ENCODE results near the gene C19orf67. TPM values are rescaled to one million over a fixed set of nuclear protein-coding genes. Genes with fewer than 3 reads are reported as not detected.

The C19orf67 gene
- 0.54 TPM in 1 of 2 replicates, not detected in the other for total RNA-seq
- long read RNA-seq, result 0 reads

DNA sequence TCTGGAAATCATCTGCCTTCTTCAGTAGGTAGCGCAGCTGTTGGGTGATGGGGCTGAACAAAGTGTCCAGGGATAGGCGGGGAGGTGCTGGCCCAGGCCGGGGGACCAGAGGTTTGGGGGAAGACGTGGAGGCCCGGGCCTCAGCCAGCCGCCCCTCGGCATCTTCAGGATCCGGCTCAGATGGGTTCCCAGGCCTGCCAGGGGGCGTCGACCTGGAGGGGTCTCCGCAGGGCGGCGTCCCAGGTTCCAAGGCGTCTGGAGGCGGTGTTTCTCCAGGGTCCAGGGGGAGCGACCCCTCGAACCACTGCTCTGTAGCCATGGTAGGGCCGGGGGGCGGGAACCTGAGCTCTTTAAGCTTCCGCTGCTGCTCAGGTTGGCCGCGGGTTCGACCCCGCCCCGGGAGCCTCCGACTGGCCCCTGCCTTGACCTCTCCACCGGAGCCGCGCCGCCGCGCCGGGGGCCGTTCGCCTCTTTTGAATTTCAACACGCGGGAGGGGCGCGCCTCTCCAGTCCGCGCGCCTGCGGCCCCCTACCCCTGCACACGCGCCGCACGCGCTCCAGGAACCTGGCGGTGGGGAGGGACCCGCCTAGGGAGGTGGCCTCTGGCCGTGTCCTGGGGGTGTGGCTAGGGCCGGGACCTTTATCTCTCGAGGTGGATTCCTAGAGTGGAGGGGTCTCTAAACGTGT lies at the start of gene C19orf67:
Gene C19orf67, minus strand, starts transcription at position 475 of the 687 bp plus-strand sequence. Its CDS starts 156 bp downstream, at position 319.
- no peak within 1 kb of the TSS for H3K4me3 Mint-ChIP-seq (ENCODE audit: unreplicated experiment)
- peaks cover 20% of the 10 kb centered on the region for H3K4me1 Mint-ChIP-seq (ENCODE audit: unreplicated experiment)
- no peaks in the 10 kb centered on the region for H3K9me3 Mint-ChIP-seq (ENCODE audit: unreplicated experiment)
- peaks cover 11% of the 10 kb centered on the region for H3K36me3 Mint-ChIP-seq (ENCODE audit: unreplicated experiment)
- H3K27me3 Mint-ChIP-seq (ENCODE audit: unreplicated experiment), result no peaks in the 10 kb centered on the region
- no peak within 1 kb of the TSS for H3K27ac Mint-ChIP-seq (ENCODE audit: unreplicated experiment)
- DNase-seq (ENCODE audit: extremely low spot score, unreplicated experiment), result no peak
- no peak for TF ChIP-seq CTCF (IDR thresholded peaks at IDR 0.05)

DNA sequence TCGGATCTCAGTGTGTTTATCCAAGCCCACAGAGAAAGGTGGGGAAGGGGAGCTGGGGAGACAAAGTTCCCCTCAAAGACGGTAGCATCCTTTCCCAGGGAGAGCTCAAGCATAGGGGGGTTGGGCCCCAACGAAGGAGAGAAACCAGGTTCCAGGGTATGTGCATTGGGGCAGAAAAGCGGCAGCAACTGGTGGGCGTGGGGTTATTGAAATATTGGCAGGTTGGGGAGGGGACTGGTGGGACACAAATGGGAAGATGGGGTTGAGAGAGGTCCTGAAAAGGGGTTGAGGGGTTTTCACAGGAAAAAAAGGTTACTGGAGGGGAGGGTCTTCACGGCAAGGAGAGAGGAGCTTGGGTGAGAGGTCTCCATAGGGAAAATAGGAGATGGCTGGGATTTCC lies 49.8 kb upstream of the C19orf67 start:
- DNase-seq (ENCODE audit: extremely low spot score, unreplicated experiment), result no peak
- H3K27me3 Mint-ChIP-seq (ENCODE audit: unreplicated experiment), result no peaks in the 10 kb centered on the region
- H3K4me3 Mint-ChIP-seq (ENCODE audit: unreplicated experiment), result peak overlapping the region; percentile 85
- H3K4me1 Mint-ChIP-seq (ENCODE audit: unreplicated experiment), result peaks cover 42% of the 10 kb centered on the region
- H3K9me3 Mint-ChIP-seq (ENCODE audit: unreplicated experiment), result no peaks in the 10 kb centered on the region
- TF ChIP-seq CTCF (IDR thresholded peaks at IDR 0.05), result no peak
- no peaks in the 10 kb centered on the region for H3K36me3 Mint-ChIP-seq (ENCODE audit: unreplicated experiment)
- no peak overlapping the region for H3K27ac Mint-ChIP-seq (ENCODE audit: unreplicated experiment)

DNA sequence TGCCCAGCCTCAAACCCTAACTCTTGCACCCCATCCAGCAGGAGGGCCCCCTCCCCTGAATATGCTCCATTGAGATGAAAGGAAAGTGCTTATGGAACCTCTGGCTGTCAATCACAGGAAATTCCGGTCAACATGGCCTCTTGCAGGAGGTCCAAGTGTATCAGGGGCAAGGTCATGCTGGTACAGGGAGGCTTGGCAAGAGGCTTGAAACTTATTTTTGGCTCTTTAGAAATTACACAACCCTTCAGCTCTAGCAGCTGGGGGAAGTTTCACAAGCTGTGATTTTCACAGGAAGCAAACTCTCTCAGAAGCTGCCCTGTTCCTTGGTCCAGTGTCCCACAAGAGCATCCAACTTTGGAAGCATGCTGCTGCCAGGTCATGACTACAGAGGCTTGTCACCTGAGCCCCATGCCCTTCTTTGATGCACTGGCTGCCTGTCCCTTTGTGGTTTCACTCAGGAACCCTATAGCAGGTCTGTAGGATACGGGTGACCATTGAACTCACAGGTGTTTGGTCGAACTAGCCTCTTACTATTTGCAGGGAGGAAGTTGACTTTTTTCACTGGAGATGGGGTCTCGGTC lies 42.4 kb upstream of the C19orf67 start:
- H3K4me1 Mint-ChIP-seq (ENCODE audit: unreplicated experiment), result no peaks in the 10 kb centered on the region
- H3K27me3 Mint-ChIP-seq (ENCODE audit: unreplicated experiment), result no peaks in the 10 kb centered on the region
- no peak for TF ChIP-seq CTCF (IDR thresholded peaks at IDR 0.05)
- DNase-seq (ENCODE audit: extremely low spot score, unreplicated experiment), result no peak
- H3K4me3 Mint-ChIP-seq (ENCODE audit: unreplicated experiment), result no peak overlapping the region
- H3K9me3 Mint-ChIP-seq (ENCODE audit: unreplicated experiment), result no peaks in the 10 kb centered on the region
- no peaks in the 10 kb centered on the region for H3K36me3 Mint-ChIP-seq (ENCODE audit: unreplicated experiment)
- no peak overlapping the region for H3K27ac Mint-ChIP-seq (ENCODE audit: unreplicated experiment)

DNA sequence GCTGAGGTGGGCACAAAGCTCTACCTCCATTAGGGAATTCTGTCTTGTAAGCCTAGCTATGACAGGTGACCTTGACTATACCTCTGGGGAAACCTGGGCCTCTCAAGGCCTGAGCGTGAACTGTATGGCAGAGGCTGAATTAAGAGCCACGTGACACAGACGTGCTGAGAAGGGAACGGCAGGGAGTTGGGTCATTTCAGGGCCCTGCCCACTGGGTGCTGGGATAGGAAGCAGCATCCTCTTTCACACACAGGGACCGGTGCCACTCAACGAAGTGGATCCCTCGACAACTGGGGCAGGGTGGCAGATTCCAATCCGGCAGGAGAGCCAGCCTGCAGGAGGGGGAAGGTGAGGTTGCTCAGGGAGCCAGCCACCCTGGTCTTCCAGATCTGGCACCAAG lies 41.6 kb upstream of the C19orf67 start:
- no peaks in the 10 kb centered on the region for H3K4me1 Mint-ChIP-seq (ENCODE audit: unreplicated experiment)
- H3K27ac Mint-ChIP-seq (ENCODE audit: unreplicated experiment), result no peak overlapping the region
- no peak for TF ChIP-seq CTCF (IDR thresholded peaks at IDR 0.05)
- H3K27me3 Mint-ChIP-seq (ENCODE audit: unreplicated experiment), result no peaks in the 10 kb centered on the region
- H3K4me3 Mint-ChIP-seq (ENCODE audit: unreplicated experiment), result no peak overlapping the region
- H3K36me3 Mint-ChIP-seq (ENCODE audit: unreplicated experiment), result no peaks in the 10 kb centered on the region
- H3K9me3 Mint-ChIP-seq (ENCODE audit: unreplicated experiment), result no peaks in the 10 kb centered on the region
- DNase-seq (ENCODE audit: extremely low spot score, unreplicated experiment), result no peak

DNA sequence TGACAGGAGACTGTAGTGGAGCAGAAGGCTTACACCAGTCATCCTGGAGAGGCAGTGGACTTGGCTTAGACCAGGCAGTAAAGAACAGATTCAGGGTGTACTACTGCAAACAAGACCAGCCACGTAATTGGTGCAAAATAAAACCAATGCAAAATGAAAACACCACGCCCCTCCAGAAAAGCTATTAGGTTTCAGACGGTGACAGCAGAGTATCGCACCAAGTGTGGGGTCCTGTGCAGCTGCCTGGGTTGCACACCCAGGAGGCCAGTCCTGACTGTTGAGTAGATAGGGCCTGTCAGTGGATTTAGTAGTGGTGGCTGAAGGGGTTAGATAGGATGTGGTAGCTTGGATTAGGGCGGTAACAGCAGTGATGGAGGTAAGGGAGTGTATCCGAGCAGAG lies 37.3 kb upstream of the C19orf67 start:
- Mint-ChIP-seq H3K36me3 (ENCODE audit: unreplicated experiment) (no peaks in the 10 kb centered on the region), H3K27ac (ENCODE audit: unreplicated experiment) (no peak overlapping the region), H3K27me3 (ENCODE audit: unreplicated experiment) (no peaks in the 10 kb centered on the region), H3K4me1 (ENCODE audit: unreplicated experiment) (peaks cover 11% of the 10 kb centered on the region), H3K9me3 (ENCODE audit: unreplicated experiment) (no peaks in the 10 kb centered on the region), H3K4me3 (ENCODE audit: unreplicated experiment) (no peak overlapping the region)
- TF ChIP-seq CTCF (IDR thresholded peaks at IDR 0.05), result no peak
- no peak for DNase-seq (ENCODE audit: extremely low spot score, unreplicated experiment)

Data from osteocyte (in vitro differentiated cells).